ENCODE data around the gene ANKS1B.

ANKS1B gene

DNA sequence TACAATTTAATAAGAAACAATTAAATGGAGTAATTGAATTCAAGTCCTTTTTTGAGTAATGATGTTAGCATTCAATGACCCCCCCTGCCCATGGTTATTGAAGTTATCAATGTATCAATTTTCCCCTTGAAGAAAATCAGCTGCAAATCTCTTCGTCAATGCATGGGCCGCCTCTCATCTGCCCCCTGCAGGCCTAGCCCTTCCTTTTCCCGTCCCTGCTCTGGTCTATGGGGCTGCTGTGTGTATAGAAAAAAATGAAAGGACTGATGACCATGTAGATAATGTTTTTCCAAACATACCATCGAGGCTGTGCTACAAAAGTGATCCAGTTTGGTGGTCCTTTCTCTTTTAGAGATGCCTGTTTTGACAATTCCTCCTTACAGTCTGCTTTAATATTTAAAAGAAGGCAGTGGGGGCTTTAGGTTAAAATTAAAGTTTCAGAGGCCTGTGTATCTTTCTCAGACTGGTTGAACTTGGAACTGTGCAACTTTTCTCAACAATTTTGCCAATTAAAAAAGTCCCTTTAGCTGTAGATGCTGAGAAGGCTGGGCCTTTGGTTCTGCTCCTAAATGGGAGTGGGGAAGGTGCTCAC is 1241.3 kb downstream of the ANKS1B start:
- TF ChIP-seq RAD21 (IDR thresholded peaks at IDR 0.05; ENCODE audit: low read depth) = peak; percentile 16; the same call in 1 of the 2 replicates
- TF ChIP-seq, protein P1, sequence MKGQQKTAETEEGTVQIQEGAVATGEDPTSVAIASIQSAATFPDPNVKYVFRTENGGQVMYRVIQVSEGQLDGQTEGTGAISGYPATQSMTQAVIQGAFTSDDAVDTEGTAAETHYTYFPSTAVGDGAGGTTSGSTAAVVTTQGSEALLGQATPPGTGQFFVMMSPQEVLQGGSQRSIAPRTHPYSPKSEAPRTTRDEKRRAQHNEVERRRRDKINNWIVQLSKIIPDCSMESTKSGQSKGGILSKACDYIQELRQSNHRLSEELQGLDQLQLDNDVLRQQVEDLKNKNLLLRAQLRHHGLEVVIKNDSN (IDR thresholded peaks at IDR 0.05) = no peak

DNA sequence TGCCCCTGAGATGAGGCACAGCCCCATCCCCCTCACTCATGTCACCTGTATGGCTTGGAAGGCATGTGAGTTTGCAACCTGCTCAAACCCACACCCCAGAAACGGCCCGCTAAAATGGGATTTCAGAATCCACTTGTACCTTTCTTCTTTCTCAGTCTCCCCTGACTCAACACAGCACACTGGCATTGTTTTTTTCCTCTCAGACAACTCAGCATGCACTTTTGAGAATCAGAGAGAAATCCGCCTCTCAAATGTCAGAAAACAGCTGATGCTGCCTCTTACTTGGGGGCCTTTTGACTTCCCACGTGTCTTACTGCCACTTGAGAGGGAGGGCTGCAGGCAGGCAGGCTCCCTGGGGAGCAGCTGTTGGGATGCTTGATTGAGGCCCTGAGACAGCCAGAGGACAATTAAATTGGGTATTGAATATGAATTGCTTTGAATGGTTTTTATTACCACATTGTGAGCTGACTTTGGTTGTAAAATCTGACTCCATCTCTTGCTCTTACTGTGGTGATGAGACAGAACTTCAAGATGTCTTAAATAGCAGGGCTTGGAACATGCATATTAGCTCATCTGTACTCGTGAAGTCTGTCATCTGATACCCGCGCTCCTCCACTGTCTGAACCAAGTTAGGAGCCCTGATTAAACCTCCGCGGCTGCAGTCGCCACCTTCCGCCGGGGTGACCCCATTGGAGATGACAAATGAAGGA is 1243.0 kb downstream of the ANKS1B start:
- TF ChIP-seq RAD21 (IDR thresholded peaks at IDR 0.05; ENCODE audit: low read depth) (no peak), FOXM1 (IDR thresholded peaks at IDR 0.05; ENCODE audit: borderline replicate concordance, low read depth) (no peak), CREB1 (IDR thresholded peaks at IDR 0.05; ENCODE audit: low read depth) (no peak), NFIC (IDR thresholded peaks at IDR 0.05) (no peak), YY1 (IDR thresholded peaks at IDR 0.05; ENCODE audit: low read depth) (no peak), ZBTB7A (IDR thresholded peaks at IDR 0.05; ENCODE audit: low read depth) (no peak), EGR1 (IDR thresholded peaks at IDR 0.05) (no peak), CEBPB (IDR thresholded peaks at IDR 0.05) (no peak), TAF1 (IDR thresholded peaks at IDR 0.05; ENCODE audit: low read depth) (no peak), EP300 (IDR thresholded peaks at IDR 0.05; ENCODE audit: borderline replicate concordance) (no peak), TEAD4 (IDR thresholded peaks at IDR 0.05) (no peak), TCF12 (IDR thresholded peaks at IDR 0.05; ENCODE audit: low read depth) (no peak)
- TF ChIP-seq, protein P1 (IDR thresholded peaks at IDR 0.05) = no peak
- TF ChIP-seq, protein P2, sequence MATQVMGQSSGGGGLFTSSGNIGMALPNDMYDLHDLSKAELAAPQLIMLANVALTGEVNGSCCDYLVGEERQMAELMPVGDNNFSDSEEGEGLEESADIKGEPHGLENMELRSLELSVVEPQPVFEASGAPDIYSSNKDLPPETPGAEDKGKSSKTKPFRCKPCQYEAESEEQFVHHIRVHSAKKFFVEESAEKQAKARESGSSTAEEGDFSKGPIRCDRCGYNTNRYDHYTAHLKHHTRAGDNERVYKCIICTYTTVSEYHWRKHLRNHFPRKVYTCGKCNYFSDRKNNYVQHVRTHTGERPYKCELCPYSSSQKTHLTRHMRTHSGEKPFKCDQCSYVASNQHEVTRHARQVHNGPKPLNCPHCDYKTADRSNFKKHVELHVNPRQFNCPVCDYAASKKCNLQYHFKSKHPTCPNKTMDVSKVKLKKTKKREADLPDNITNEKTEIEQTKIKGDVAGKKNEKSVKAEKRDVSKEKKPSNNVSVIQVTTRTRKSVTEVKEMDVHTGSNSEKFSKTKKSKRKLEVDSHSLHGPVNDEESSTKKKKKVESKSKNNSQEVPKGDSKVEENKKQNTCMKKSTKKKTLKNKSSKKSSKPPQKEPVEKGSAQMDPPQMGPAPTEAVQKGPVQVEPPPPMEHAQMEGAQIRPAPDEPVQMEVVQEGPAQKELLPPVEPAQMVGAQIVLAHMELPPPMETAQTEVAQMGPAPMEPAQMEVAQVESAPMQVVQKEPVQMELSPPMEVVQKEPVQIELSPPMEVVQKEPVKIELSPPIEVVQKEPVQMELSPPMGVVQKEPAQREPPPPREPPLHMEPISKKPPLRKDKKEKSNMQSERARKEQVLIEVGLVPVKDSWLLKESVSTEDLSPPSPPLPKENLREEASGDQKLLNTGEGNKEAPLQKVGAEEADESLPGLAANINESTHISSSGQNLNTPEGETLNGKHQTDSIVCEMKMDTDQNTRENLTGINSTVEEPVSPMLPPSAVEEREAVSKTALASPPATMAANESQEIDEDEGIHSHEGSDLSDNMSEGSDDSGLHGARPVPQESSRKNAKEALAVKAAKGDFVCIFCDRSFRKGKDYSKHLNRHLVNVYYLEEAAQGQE (IDR thresholded peaks at IDR 0.05; ENCODE audit: low read depth) = no peak
- TF ChIP-seq, protein P3, sequence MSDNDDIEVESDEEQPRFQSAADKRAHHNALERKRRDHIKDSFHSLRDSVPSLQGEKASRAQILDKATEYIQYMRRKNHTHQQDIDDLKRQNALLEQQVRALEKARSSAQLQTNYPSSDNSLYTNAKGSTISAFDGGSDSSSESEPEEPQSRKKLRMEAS (IDR thresholded peaks at IDR 0.05) = no peak

DNA sequence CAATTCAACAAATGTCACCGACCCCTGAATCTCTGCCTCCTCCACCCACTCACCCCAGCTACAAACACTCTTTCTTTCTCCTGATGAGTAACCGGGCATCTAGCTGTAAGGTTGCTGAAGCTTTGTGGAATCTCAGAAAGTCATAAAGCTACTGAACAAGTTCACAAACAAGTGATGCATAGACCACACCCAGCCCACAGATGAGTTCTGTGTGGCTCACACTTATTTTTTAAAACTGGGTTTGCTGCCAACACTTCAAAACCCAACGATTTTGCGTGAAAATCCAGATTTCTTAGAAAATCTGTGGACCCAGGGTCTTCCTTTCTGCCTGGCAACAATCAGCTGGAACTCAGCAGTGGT is 1243.6 kb downstream of the ANKS1B start:
- TF ChIP-seq EP300 (IDR thresholded peaks at IDR 0.05; ENCODE audit: borderline replicate concordance) (no peak), ZBTB7A (IDR thresholded peaks at IDR 0.05; ENCODE audit: low read depth) (no peak), YY1 (IDR thresholded peaks at IDR 0.05; ENCODE audit: low read depth) (no peak), RAD21 (IDR thresholded peaks at IDR 0.05; ENCODE audit: low read depth) (no peak), FOXM1 (IDR thresholded peaks at IDR 0.05; ENCODE audit: borderline replicate concordance, low read depth) (no peak), NFIC (IDR thresholded peaks at IDR 0.05) (no peak), EGR1 (IDR thresholded peaks at IDR 0.05) (no peak), TCF12 (IDR thresholded peaks at IDR 0.05; ENCODE audit: low read depth) (no peak), CEBPB (IDR thresholded peaks at IDR 0.05) (no peak), TEAD4 (IDR thresholded peaks at IDR 0.05) (no peak), CREB1 (IDR thresholded peaks at IDR 0.05; ENCODE audit: low read depth) (no peak), TAF1 (IDR thresholded peaks at IDR 0.05; ENCODE audit: low read depth) (no peak)
- TF ChIP-seq, protein P1 (IDR thresholded peaks at IDR 0.05) = no peak
- TF ChIP-seq, protein P2 (IDR thresholded peaks at IDR 0.05; ENCODE audit: low read depth) = no peak
- TF ChIP-seq, protein P3 (IDR thresholded peaks at IDR 0.05) = no peak

DNA sequence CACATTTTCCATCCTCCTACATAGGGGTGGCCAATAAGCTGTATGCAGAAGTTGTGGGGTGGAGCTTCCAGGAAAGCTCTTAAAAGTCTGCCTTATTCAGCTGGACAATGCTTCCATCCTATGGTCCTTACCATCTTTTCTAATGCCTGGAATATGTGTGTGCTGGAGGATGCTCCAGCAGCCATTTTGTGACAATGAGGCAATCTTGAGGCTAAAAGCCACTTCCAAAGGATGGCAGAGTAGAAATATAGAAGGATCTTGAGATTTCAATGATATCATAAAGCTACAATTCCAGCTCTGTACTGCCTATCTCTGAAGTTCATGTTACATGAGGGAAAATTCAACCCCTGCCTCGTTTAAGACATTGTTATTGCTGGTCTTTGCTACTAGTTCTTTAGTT is 1244.0 kb downstream of the ANKS1B start:
- TF ChIP-seq NFIC (IDR thresholded peaks at IDR 0.05) = no peak

DNA sequence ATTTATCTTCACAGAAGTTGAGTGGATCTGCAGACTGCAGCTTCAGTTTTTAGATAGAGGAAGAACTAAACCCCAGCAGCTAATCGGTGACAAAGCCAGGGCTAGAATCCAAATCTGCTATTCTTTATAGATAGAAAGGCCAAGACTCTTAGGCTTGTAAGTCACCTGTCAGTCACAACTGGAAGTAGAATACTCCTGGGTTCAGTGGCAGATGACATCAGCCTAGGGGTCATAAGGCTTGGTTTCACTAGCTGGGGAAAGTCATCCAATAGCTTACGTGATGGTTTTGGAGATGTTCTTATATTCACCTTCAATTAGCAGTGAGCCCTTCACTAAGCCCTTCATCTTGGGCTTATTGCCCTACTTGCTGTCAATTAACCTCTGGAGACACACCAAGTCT is 1246.2 kb downstream of the ANKS1B start:
- no peak for TF ChIP-seq EGR1 (IDR thresholded peaks at IDR 0.05)
- TF ChIP-seq RAD21 (IDR thresholded peaks at IDR 0.05; ENCODE audit: low read depth) = no peak
- TF ChIP-seq CEBPB (IDR thresholded peaks at IDR 0.05) = no peak
- TF ChIP-seq CREB1 (IDR thresholded peaks at IDR 0.05; ENCODE audit: low read depth) = no peak
- no peak for TF ChIP-seq ZBTB7A (IDR thresholded peaks at IDR 0.05; ENCODE audit: low read depth)
- TF ChIP-seq, protein P3 (IDR thresholded peaks at IDR 0.05) = no peak
- TF ChIP-seq NFIC (IDR thresholded peaks at IDR 0.05) = no peak
- TF ChIP-seq, protein P2 (IDR thresholded peaks at IDR 0.05; ENCODE audit: low read depth) = no peak
